ENCODE data around the gene MICAL2.

GRCh38 chr11:12246147-12246546 is 135.8 kb downstream of the MICAL2 start:
- TF ChIP-seq, protein P1, sequence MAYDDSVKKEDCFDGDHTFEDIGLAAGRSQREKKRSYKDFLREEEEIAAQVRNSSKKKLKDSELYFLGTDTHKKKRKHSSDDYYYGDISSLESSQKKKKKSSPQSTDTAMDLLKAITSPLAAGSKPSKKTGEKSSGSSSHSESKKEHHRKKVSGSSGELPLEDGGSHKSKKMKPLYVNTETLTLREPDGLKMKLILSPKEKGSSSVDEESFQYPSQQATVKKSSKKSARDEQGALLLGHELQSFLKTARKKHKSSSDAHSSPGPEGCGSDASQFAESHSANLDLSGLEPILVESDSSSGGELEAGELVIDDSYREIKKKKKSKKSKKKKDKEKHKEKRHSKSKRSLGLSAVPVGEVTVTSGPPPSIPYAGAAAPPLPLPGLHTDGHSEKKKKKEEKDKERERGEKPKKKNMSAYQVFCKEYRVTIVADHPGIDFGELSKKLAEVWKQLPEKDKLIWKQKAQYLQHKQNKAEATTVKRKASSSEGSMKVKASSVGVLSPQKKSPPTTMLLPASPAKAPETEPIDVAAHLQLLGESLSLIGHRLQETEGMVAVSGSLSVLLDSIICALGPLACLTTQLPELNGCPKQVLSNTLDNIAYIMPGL (CRISPR knock-in tag; IDR thresholded peaks at IDR 0.05; ENCODE audit: borderline replicate concordance) = no peak
- TF ChIP-seq CTCF (IDR thresholded peaks at IDR 0.05) (no peak), MAX (IDR thresholded peaks at IDR 0.05) (no peak), RCOR1 (IDR thresholded peaks at IDR 0.05; ENCODE audit: low read depth, low read length) (no peak), POLR2A (IDR thresholded peaks at IDR 0.05; ENCODE audit: low read length) (no peak)
- TF ChIP-seq, protein P2, sequence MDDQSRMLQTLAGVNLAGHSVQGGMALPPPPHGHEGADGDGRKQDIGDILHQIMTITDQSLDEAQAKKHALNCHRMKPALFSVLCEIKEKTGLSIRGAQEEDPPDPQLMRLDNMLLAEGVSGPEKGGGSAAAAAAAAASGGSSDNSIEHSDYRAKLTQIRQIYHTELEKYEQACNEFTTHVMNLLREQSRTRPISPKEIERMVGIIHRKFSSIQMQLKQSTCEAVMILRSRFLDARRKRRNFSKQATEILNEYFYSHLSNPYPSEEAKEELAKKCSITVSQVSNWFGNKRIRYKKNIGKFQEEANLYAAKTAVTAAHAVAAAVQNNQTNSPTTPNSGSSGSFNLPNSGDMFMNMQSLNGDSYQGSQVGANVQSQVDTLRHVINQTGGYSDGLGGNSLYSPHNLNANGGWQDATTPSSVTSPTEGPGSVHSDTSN (IDR thresholded peaks at IDR 0.05) = no peak

Data from A549 (cell line).